Measurements from ENCODE around the gene NKX6-2. TPM values are rescaled to one million over a fixed set of nuclear protein-coding genes. Genes with fewer than 3 reads are reported as not detected.
"Not testable (repeated sequence)": the region's sequence is repeated elsewhere in the genome, so short reads cannot be mapped to it uniquely, and the experiment has no call there.

The NKX6-2 gene
- total RNA-seq, 1 experiment from 2014 or later: not detected

DNA sequence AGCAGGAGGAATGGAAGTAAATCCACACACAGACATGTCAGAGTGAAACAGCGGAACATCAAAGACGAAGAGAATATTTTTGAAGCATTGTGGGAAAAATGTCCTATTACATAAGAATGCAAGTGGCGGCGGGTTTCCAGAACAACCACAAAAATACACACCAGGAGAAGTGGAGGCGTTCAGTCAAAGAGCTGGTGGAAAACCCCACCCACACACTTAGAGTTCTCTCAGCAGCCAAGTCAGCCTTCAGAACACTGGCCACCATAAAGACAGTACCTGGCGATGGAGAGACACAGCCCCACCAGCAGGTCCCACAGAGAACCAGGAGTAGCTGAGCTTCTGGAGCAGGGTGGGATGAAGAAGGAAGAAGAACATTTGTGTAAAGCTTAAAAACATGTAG is 23.7 kb downstream of the NKX6-2 start:
- DNase-seq (ENCODE audit: low read depth): no peak

DNA sequence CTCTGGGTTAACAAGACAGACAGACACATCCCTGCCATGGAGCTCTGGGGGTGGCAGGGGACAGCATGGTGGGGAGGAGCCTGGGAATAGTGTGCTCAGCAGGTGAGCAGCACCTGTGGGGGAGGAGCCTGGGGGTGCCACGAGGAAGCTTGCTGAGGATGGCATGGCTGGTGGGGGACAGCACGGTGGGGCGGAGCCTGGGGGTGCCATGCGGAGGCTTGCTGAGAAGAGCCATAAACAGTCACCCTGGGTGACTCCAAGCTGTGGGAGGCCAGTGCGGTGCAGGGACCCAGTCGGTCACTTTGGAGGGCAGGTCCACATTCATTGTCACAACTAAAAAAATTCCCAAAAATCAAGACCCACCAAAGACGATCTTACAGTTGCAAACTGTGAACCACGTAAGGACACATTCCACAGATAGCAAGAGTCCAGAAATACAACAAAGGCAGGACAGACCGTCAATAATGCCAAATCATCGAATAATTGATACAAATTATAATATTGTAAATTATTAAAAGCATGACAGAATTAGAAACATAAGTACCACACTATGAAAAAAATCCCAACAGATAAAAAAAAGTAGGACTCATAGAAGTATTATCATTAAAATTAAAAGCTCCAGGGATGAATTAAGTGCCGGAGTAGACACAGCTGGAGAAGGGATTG is 24.4 kb downstream of the NKX6-2 start:
- DNase-seq (ENCODE audit: low read depth): no peak

DNA sequence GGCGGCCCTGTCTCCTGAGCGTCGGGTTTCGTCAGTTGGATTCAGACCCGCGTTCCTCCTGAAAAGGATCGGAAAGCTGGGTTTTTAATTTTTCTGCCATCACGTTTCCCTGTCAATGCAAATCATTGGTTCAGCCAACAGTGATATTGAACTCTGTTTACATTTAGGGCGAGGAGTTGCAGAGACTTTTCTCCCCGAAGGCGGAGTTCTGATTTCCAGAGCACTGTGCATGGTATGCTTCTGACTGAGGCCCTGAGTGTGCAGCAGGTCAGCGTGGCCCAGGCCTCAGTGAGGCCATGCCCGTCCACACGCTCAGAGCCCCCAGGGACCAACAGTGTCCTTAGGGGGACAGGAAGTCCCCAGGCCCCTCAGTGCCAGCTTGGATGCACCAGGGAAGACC is 27.1 kb downstream of the NKX6-2 start:
- DNase-seq (ENCODE audit: low read depth): no peak

DNA sequence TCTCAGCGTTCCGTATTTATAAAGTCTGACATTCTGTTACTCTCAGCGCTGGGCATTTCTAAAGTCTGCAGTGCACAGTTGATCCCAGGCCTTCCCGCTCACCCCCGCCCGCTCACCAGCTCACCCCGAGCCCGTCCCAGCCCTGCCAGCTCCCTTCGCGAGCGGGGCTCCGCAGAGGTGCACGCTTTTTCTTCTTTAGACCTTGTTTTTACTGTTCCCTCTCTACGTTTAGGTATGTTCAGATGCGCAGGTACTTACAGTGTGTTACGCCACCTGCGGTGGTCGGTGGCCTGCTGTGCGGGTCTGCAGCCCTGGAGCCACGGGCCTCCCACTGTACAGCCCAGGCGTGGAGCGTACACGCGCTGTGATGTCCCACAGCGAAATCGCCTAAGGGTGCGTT is 28.8 kb downstream of the NKX6-2 start:
- DNase-seq (ENCODE audit: low read depth): no peak

DNA sequence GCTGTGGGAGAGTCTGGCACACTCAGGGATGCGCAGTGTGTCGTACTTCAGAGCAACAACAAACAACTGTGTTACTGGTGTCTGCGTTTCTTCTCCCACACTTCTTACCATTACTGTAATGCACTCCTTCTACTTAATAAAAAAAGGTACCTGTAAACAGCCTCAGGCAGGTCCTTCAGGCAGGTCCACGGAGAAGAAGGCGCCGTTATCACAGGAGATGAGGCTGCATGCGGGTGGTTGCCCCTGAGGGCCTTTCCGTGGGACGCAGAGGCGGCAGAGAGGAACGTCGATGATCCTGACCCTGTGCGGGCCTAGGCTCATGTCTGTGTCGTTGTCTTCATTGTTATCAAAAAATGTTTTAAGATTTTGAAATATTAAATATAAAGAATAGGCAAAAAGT is 29.4 kb downstream of the NKX6-2 start:
- no peak for DNase-seq (ENCODE audit: low read depth)

DNA sequence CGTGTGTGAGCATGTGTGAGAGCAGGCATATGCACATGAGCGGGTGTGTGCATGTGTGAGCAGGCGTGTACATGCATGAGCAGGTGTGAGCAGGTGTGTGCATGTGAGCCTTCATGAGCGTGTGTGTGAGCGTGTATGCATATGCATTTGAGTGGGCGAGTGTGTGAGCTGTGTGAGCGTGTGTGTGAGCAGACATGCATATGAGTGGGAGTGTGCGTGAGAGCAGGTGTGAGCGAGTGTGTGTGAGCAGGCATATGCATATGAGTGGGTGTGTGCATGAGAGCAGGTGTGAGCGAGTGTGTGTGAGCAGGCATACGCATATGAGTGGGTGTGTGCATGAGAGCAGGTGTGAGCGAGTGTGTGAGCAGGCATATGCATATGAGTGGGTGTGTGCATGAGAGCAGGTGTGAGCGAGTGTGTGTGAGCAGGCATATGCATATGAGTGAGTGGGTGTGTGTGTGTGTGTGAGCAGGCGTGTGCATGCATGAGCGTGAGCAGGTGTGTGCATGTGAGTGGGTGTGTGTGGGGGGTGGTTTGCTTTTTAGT is 30.7 kb downstream of the NKX6-2 start:
- no peak for DNase-seq (ENCODE audit: low read depth)

DNA sequence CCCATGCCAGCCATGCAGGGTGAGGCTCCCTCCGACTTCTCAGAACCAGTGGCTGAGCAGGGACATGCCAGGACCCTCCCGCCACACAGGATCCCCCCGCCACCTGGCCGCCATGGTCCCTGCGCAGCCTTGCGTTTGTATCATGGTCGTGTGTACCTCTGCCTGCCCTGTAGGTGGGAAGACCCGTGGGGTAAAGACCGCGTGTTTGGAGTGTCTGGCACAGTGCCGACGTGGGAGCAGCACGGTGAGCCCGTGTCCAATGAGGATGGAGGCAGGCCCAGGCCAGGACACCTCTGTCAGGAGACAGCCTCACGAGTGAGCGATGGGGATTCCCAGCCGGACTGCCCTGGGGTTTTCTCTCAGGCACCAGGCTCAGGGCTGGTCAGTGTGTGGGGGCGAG is 31.9 kb downstream of the NKX6-2 start:
- no peak for DNase-seq (ENCODE audit: low read depth)

DNA sequence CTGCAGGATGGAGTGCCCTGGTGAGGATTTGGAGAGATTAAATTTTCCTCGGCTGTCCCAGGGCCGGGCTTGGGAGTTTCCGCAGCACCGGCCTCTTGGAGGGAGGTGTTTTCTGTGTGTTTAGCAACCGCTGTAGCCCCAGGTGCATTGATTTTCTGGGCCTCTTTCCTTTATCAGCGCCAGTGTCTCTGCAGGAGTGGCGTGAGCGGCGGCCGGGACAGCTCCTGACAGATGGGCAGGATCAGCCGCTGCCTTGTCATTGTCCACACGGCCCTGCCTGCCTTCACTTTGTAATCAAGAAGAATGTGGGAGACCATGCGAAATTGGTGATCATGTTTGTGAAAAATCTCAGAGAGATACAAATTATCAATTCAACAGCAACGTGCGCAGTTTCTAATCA is 32.4 kb downstream of the NKX6-2 start:
- no peak for DNase-seq (ENCODE audit: low read depth)

DNA sequence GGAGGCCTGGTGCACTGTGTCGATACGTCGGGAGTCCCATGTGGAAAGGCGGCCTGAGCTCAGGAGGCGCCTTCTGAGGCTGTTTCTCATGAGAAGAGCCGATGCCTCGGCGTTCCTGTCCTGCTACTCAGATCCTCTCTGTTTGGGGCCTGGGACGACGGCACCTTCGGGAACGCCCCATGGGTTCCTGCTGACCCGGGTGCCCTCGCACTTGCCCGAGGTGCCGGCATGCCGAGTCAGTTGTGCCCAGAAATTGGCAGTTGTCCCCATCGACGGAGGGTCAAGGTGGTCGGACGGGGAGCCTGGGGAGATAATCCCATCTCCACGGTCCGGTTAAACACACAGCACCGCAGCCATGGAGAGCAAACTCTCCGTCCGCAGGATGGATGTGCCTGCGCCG is 33.0 kb downstream of the NKX6-2 start:
- no peak for DNase-seq (ENCODE audit: low read depth)

DNA sequence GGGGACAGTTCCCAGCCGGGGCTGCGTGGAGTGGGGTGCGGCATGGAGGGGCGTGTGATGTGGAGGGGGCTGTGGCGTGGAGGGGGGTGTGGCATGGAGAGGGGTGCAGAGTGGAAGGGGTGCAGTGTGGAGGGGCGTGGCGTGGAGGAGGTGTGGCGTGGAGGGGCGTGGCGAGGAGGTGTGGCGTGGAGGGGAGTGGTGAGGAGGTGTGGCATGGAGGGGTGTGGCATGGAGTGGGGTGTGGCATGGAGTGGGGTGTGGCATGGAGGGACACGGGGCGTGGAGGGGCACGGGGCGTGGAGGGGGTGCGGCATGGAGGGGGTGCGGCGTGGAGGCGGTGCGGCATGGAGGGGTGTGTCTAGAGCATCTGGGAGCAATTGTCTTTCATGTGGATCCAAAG is 33.6 kb downstream of the NKX6-2 start:
- DNase-seq (ENCODE audit: low read depth): no peak

DNA sequence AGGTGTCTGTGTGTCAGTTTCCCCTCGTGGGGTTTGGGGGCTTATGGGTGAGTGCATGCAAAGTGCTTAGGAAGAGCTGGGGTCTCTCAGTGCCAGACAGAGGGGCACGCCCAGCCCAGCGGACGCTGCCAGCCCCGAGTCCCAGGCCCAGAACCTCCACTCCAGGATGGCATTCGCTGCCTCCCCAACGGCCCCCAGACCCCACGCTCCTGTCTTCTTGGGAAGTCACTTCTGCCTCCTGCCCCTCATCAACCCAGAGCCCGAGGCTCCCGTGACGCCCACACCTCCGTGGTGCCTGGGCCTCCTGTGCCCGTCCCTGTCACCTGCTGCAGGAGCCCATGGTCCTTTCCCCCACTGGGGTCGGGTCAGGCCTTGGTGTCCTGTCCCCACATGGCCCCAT is 35.0 kb downstream of the NKX6-2 start:
- no peak for DNase-seq (ENCODE audit: low read depth)

DNA sequence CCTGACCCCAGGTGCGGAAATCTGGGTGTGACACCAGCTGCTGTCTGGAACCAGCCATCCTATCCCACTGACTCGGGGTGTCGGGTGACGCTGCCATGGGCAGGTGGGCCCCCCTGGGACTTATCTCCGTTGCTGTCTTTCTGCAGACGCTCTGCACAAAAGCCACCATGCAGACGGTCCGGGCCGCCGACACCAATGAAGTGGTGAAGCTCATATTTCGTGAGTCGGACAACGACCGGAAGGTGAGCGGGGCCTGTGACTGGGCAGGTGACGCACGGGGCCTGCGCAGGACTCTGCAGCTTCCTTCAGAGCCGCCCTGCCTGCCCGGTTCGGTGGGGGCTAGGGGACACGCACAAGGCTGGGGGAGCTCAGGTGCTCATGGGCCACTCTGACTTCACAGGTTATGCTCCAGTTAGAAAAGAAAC is 36.6 kb downstream of the NKX6-2 start:
- DNase-seq (ENCODE audit: low read depth): no peak

DNA sequence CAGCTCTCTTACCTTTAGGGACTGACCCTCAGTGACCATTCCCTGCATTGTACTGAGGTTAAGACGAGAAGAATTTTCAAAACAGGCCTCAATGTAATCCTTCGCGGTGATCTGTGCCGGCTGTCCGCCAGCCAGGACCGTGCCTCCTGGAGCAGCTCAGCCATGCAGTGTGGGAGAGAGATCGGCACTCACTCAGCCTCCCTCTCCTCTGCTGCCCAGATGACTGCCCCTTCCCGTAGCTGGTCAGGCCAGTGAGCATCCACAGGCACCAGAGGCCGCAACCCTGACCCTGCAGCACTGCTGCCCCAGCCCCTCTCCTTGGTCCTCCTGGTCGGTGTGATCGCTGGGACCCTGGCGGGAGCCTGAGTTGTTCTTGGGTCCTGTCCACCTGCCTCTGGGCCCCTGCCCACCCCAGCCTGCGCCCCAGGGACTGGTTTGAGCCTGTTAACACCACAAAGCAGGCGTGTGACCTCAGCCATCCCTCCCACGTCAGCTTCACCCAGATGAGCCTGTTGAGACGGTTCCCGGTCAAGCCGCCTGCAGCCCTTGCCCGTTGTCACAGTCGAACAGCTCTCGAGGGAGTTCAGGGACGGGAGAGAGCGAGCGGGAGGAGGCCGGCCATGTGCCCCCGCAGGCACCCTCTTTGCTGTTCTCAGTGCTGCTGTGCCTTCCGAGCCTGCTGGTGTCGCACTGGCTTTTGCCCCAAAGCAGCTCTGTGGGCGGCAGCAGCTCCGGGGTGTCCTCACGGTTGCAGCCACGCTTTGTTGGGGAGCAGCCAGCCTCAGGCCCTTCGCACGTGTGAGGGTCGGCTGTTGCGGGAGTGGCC is 37.2 kb downstream of the NKX6-2 start:
- DNase-seq (ENCODE audit: low read depth): no peak

DNA sequence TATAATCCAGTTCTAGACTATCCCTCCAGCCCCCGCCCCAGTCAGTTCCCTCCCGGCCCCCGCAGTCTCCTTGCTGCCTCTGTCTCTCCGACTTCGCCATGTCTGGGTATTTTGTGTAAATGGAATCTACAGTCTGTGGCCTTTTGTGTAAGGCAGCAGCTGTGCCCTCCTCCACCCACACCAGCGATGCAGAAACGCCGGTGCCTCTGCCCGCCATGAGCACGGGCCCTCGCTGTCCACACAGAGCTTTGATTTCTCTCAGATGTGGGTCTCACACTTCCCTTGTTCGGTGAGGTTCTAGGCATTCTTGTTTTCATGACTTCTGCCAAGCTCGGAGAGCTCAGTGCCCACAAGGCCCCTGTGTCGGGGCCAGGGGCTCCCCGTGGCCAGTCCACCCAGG is 37.8 kb downstream of the NKX6-2 start:
- no peak for DNase-seq (ENCODE audit: low read depth)

DNA sequence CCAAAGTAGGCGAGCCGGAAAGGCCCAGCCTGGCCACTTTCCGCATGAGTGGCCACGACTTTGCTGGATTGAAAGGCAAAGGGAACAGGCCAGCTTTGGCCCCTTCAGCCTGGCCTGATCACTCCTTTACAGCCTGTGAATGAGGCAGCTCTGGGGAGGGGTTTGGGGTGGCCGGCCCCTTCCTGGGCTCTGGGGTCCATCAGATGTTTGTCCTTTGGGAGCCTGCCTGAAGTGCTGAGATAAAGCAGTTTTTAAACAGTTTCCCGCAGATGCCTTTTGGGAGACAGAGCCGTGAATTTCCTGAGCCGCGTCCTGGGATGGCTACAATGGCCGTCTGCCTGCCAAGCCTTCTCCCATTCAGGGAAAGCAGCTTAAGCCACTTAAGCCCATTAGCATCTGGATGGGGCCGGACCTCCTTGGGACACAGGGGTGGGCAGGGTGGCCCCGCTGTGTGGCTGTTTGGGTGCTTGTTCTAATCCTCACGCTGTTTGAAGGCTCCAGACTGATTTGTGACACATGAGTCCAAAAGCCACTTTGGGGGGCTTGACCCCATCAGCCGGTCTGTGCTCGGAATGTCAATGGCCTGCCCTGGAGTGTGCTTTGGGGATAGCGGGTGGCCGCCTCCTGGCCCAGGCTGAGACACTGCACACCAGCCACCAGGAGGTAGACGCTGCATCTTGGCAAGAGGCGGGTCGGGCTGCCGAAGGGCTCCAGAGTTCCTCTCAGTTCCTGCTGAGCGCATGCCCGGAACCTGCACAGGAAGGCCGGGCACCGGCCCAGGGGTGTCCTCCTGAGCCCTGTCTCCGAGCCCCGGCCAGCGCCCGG is 38.9 kb downstream of the NKX6-2 start:
- no peak for DNase-seq (ENCODE audit: low read depth)

DNA sequence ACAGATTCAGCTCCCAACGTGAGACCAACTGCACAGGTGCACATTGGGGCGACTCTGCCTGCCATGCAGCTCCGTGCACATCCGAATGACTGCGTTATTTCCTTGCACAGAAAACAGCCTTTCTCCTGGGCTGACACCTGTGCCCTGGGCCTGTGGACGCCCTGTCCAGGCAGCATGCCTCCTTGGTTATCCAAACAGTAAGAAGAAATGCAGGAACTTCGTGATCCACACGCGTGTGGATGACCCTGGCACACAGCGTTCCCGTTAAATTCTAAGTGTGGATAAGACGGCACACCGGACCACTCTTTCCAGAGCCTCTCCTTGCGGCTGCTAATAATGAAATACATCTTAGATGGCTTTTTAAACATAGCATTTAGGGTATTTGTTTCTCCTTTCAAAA is 39.6 kb downstream of the NKX6-2 start:
- no peak for DNase-seq (ENCODE audit: low read depth)

DNA sequence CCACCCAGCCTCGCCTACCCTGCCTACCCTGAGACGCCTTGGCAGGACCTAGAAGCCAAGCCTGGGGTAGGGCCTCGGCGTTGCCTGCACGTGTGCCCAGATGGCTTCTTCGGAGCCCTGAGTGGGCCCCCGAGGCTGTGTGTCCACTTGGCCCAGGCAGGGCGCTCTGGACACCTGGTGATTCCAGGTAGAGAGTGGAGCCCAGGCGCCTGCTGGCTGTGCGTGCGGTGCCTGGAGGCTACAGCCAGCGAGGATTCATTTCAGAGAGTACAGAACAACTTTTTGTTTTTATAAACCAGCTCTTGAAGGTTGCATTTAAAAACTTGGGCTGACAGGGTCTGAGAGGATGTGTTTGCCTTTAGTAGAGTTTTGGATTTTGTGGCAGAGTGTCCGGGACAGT is 40.0 kb downstream of the NKX6-2 start:
- no peak for DNase-seq (ENCODE audit: low read depth)

DNA sequence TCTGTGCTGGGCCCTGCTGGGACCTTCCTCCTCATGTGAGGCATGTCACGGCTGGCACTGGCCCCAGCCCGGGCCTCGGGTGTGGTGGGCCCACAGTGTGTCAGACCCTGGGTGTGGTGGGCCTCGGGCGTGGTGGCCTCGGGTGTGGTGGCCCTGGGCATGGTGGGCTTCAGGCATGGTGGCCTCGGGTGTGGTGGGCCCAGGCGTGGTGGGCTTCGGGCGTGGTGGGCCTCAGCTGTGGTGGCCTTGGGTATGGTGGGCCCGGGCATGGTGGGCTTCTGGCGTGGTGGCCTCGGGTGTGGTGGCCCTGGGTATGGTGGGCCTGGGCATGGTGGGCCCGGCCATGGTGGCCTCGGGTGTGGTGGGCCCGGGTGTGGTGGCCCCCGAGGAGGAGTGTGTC is 40.4 kb downstream of the NKX6-2 start:
- no peak for DNase-seq (ENCODE audit: low read depth)

DNA sequence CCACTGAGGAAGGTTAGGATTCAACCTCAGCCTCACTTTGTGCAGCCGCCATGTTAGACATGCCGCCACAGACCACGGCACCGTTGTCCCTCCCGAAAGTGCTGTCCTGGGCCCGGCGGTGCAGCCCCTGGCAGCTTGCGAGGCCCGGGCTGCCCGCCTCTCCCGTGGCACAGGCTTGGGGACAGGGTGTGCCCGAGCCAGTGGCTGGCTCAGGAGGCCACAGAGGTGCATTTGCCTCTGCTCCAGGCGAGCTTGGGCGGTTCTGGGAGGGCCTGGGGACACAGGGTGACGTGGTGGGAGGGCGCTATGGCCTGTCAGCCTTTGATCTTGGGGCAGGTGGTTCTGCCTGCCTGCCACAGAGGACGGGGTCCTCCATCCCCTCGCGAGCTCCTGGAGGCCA is 41.1 kb downstream of the NKX6-2 start:
- DNase-seq (ENCODE audit: low read depth): no peak

DNA sequence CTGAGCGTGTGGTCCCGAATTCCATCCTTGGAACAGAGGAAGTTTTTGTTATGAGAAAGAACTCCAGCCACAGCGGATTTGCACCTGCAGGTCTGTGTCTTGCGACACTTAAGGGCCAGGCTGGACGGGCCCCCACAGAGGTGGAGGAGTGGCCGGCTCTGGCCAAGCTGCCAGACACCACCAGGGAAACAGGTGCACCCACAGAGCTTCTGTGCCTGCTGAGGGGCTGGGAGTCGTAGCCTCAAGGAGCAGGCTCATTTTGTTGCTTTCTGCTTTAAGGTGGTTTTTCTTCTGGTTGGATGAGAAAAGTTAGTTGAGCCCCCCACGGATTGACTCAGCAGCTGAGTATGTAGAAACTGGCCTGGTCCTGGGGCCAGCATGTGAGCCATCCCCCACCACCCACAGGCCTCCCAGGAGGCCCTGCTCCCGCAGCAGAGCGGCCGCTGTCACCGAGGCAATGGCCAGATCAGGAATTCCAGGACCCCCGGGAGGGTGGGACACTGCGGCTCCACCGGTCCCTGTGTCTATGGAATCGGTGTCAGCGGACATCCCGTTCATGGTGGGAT is 41.9 kb downstream of the NKX6-2 start:
- DNase-seq (ENCODE audit: low read depth): no peak

DNA sequence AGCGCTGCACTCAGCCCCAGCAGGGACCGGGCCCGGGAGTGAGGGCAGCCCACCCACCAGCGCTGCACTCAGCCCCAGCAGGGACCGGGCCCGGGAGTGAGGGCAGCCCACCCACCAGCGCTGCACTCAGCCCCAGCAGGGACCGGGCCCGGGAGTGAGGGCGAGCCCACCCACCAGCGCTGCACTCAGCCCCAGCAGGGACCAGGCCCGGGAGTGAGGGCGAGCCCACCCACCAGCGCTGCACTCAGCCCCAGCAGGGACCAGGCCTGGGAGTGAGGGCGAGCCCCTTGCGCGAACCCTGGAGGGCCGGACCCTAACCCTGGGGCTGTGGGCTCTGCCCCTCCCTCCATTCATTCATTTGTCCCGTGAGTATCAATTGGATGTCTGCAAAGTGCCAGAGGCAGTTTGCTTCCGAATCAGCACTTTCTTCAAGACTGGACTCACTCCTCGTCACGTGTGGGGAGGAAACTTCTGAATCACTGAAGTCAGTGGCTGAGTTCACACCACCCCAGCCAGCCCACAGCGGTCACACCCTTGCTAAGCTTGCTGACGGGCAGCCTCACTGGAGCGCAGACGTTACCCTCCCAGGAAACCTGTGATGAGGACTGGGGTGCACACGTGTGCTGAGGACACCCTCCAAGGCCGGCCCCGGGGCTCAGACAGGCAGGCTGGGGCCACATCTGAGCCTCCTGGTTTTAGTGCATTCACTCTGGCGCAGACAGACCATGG is 42.6 kb downstream of the NKX6-2 start:
- DNase-seq (ENCODE audit: low read depth): not testable (repeated sequence)
